GM12875 (cell line): Measurements from ENCODE around the gene ALDOC.

Experiments
- H3K4me3 ChIP-seq: one replicate; pipeline ENCODE4 v1.5.1; 2011; ENCODE audit warnings: low read depth, low read length, control low read depth
- CTCF ChIP-seq: IDR thresholded peaks from 2 replicates; pipeline ENCODE4 v1.5.1; 2011; ENCODE audit warnings: low read depth, mild to moderate bottlenecking, control low read depth, inconsistent platforms, low read length, moderate library complexity, borderline replicate concordance; ENCODE audit not compliant: insufficient read depth

The ALDOC gene

GRCh38 chr17:28529013-28529400 is 47.7 kb downstream of the ALDOC start:
- H3K4me3 ChIP-seq: no peak overlapping the region
- TF ChIP-seq CTCF: no peak

GRCh38 chr17:28528327-28529012 is 48.2 kb downstream of the ALDOC start:
- TF ChIP-seq CTCF: no peak
- no peak overlapping the region for H3K4me3 ChIP-seq

- no peak overlapping the region for H3K4me3 ChIP-seq
- TF ChIP-seq CTCF: no peak
Measured at GRCh38 chr17:28527859-28528258, 48.8 kb downstream of the ALDOC start.

GRCh38 chr17:28527181-28527681 is 49.5 kb downstream of the ALDOC start:
- H3K4me3 ChIP-seq: no peak overlapping the region
- TF ChIP-seq CTCF: no peak

- no peak for TF ChIP-seq CTCF
Measured at GRCh38 chr17:28526381-28526780, 50.3 kb downstream of the ALDOC start.

GRCh38 chr17:28524476-28525424 is 51.9 kb downstream of the ALDOC start:
- no peak overlapping the region for H3K4me3 ChIP-seq
- no peak for TF ChIP-seq CTCF

More at GRCh38 chr17:28526381-28526780, 50.3 kb downstream of the ALDOC start:
- no peak overlapping the region for H3K4me3 ChIP-seq
